ENCODE data around the gene TCP1. TPM values are rescaled to one million over a fixed set of nuclear protein-coding genes. Genes with fewer than 3 reads are reported as not detected.
A peak's percentile ranks its signal among the peaks of the same experiment; 100 is the strongest.

The TCP1 gene
- total and polyA plus RNA-seq, 2 of the 13 experiments (the other 11 are each of a cell fraction or from before 2014, with no cell fraction given), result 116 to 553 TPM

DNA sequence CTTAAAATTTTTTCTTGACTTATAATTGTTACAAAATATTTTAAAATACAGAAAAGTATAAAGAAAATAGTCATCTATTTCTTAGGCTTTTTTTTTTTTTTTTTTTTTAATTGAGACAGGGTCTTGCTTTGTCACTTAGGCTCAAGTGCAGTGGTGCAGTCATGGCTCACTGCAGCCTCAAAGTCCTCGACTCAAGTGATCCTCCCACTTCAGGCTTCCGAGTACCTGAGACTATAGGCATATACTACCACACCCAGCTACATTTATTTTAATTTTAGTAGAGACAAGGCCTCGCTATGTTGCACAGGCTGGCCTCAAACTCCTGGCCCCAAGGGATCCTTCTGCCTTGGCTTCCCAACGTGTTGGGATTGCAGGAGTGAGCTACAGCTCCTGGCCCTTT, 32.9 kb downstream of the TCP1 start:
- peaks cover 34% of the 10 kb centered on the region for H3K4me1 ChIP-seq (ENCODE audit: insufficient read depth, low read length)
- no peak overlapping the region for H2AFZ ChIP-seq (ENCODE audit: low read length)
- in situ Hi-C loops (cut with HindIII; ENCODE audit: extremely low pct_ligation_motif_present, low pct_unique_long_range_greater_than_20kb), result no loop called here
- no peak for ATAC-seq
- H3K27ac ChIP-seq (ENCODE audit: extremely low read length, insufficient read depth, low read length), result peak overlapping the region; percentile 4
- no peak overlapping the region for H3K9ac ChIP-seq (ENCODE audit: insufficient read depth, low read depth, low read length)
- ChIA-PET POLR2A (interaction anchor here (10.2 kb wide), 1 partner anchor 28 kb away, joined by 175 read pairs; the partner anchor contains the start of gene WTAP), CTCF (ENCODE audit: low intra/inter-chr PET ratio, low total read pairs) (no interaction called here)
- no peaks in the 10 kb centered on the region; a peak in 1 of 5 replicates for H3K27me3 ChIP-seq (ENCODE audit: control insufficient read depth in 1 of 2, insufficient read depth in 2 of 2, low read length in 2 of 2)
- no peak overlapping the region for H3K4me3 ChIP-seq (replicated peaks in 1 of 3; ENCODE audit: insufficient read depth in 1 of 3, low read depth in 2 of 3, low read length in 3 of 3)
- FAIRE-seq, result no peak
- intact Hi-C loops (cut with micrococcal nuclease; ENCODE audit: unreplicated experiment), result no loop called here
- peaks cover 19% of the 10 kb centered on the region for H3K79me2 ChIP-seq (ENCODE audit: insufficient read depth, low read length)
- WGBS (ENCODE audit: low lambda C conversion rate), result 95% methylated on average over 4 of the region's 4 CpGs
- BruUV-seq (replicated peaks), result no TSS peak
- peaks cover 13 to 46% of the 10 kb centered on the region in 2 experiments for H3K36me3 ChIP-seq (replicated peaks in 1 of 2; ENCODE audit: control insufficient read depth in 1 of 2, insufficient read depth in 2 of 2, low read length in 2 of 2)
- H4K20me1 ChIP-seq (ENCODE audit: insufficient read depth, low read length), result no peaks in the 10 kb centered on the region
- H3K9me3 ChIP-seq (ENCODE audit: low read length), result no peaks in the 10 kb centered on the region
- no peak overlapping the region for H3K4me2 ChIP-seq (ENCODE audit: low read depth, low read length)
- no peak for DNase-seq (ENCODE audit: low spot score)
- TF ChIP-seq, protein P1, sequence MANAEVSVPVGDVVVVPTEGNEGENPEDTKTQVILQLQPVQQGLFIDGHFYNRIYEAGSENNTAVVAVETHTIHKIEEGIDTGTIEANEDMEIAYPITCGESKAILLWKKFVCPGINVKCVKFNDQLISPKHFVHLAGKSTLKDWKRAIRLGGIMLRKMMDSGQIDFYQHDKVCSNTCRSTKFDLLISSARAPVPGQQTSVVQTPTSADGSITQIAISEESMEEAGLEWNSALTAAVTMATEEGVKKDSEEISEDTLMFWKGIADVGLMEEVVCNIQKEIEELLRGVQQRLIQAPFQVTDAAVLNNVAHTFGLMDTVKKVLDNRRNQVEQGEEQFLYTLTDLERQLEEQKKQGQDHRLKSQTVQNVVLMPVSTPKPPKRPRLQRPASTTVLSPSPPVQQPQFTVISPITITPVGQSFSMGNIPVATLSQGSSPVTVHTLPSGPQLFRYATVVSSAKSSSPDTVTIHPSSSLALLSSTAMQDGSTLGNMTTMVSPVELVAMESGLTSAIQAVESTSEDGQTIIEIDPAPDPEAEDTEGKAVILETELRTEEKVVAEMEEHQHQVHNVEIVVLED (CRISPR knock-in tag; IDR thresholded peaks at IDR 0.05; ENCODE audit: borderline replicate concordance), result no peak
- TF ChIP-seq, protein P2, sequence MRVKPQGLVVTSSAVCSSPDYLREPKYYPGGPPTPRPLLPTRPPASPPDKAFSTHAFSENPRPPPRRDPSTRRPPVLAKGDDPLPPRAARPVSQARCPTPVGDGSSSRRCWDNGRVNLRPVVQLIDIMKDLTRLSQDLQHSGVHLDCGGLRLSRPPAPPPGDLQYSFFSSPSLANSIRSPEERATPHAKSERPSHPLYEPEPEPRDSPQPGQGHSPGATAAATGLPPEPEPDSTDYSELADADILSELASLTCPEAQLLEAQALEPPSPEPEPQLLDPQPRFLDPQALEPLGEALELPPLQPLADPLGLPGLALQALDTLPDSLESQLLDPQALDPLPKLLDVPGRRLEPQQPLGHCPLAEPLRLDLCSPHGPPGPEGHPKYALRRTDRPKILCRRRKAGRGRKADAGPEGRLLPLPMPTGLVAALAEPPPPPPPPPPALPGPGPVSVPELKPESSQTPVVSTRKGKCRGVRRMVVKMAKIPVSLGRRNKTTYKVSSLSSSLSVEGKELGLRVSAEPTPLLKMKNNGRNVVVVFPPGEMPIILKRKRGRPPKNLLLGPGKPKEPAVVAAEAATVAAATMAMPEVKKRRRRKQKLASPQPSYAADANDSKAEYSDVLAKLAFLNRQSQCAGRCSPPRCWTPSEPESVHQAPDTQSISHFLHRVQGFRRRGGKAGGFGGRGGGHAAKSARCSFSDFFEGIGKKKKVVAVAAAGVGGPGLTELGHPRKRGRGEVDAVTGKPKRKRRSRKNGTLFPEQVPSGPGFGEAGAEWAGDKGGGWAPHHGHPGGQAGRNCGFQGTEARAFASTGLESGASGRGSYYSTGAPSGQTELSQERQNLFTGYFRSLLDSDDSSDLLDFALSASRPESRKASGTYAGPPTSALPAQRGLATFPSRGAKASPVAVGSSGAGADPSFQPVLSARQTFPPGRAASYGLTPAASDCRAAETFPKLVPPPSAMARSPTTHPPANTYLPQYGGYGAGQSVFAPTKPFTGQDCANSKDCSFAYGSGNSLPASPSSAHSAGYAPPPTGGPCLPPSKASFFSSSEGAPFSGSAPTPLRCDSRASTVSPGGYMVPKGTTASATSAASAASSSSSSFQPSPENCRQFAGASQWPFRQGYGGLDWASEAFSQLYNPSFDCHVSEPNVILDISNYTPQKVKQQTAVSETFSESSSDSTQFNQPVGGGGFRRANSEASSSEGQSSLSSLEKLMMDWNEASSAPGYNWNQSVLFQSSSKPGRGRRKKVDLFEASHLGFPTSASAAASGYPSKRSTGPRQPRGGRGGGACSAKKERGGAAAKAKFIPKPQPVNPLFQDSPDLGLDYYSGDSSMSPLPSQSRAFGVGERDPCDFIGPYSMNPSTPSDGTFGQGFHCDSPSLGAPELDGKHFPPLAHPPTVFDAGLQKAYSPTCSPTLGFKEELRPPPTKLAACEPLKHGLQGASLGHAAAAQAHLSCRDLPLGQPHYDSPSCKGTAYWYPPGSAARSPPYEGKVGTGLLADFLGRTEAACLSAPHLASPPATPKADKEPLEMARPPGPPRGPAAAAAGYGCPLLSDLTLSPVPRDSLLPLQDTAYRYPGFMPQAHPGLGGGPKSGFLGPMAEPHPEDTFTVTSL (CRISPR knock-in tag; IDR thresholded peaks at IDR 0.05; ENCODE audit: borderline replicate concordance), result no peak
- no peak for TF ChIP-seq ZNF121 (CRISPR knock-in tag; IDR thresholded peaks at IDR 0.05)
- no peak for TF ChIP-seq TCF7 (IDR thresholded peaks at IDR 0.05; ENCODE audit: low read depth)
- 0 out of 2 replicates have a peak, but pooled peaks have one; percentile 36 for TF ChIP-seq POLR2AphosphoS2 (IDR thresholded peaks at IDR 0.05; ENCODE audit: low read depth, low read length)
- no peak for TF ChIP-seq FOXO1 (CRISPR knock-in tag; IDR thresholded peaks at IDR 0.05)
- no peak for TF ChIP-seq TOPORS (CRISPR knock-in tag; IDR thresholded peaks at IDR 0.05)
- TF ChIP-seq, protein P3, sequence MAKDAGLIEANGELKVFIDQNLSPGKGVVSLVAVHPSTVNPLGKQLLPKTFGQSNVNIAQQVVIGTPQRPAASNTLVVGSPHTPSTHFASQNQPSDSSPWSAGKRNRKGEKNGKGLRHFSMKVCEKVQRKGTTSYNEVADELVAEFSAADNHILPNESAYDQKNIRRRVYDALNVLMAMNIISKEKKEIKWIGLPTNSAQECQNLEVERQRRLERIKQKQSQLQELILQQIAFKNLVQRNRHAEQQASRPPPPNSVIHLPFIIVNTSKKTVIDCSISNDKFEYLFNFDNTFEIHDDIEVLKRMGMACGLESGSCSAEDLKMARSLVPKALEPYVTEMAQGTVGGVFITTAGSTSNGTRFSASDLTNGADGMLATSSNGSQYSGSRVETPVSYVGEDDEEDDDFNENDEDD (CRISPR knock-in tag; IDR thresholded peaks at IDR 0.05; ENCODE audit: borderline replicate concordance), result no peak
- TF ChIP-seq POLR2A (IDR thresholded peaks at IDR 0.05; ENCODE audit: insufficient read depth in 1 of 2, low read depth in 2 of 2, low read length in 2 of 2), result peak in 1 of 2 experiments; percentile 30; a peak in 1 of 4 replicates
- no peak for TF ChIP-seq ATAD3A (CRISPR knock-in tag; IDR thresholded peaks at IDR 0.05)
- no peak for TF ChIP-seq XRCC5 (optimal IDR thresholded peaks at IDR 0.05; ENCODE audit: low read length)
- TF ChIP-seq MEF2D (CRISPR knock-in tag; IDR thresholded peaks at IDR 0.05), result no peak
- TF ChIP-seq RBM22 (optimal IDR thresholded peaks at IDR 0.05; ENCODE audit: low read length), result peak; percentile 89
- peak; percentile 38; the same call in 1 of the 2 replicates for TF ChIP-seq POLR2G (IDR thresholded peaks at IDR 0.05; ENCODE audit: low read depth, low read length)
- no peak for TF ChIP-seq ZFP36L2 (CRISPR knock-in tag; IDR thresholded peaks at IDR 0.05)

Data from HepG2 (cell line).